Measurements from ENCODE around the gene ARL6IP4.
"Not testable (repeated sequence)": the region's sequence is repeated elsewhere in the genome, so short reads cannot be mapped to it uniquely, and the experiment has no call there.

The ARL6IP4 gene

DNA sequence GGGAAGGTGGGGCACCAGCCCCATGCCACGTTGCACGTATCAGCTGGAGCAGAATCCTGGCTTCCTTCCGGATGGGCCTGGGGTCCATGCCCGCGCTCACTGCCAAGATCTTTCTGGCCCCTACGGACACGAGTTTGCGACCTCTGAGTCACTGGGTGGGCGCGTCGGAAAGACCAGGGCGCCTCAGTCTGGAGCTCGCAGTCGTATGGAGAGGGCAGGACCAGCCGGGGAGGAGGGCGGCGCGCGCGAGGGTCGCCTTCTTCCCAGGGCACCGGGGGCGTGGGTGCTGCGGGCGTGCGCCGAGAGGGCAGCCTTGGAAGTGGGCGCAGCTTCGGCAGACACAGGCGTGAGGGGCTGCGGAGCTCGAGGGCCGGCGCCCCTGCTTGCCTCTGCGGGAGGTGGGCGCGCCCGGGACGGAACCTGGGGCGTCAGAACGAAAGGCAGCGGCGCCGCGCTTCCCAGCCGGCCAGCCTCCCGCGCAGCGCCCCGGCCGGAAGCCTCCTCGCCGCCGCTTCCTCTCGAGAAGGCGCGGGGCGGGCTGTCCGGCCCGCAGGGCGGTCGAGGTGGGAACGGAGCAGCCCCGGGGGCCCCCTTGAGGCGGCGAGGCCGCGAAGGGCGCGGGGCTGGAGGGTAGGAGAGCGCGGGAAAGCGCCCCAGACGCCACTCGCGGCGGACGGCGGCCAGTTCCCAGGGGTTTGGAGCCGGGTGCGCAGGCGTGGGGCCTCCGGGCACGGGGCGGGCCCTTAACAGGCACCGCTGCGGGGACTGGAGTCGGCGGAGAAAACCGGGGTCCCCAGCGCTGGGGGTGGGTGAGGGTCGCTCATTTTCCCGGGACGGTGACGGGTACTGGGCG, at the start of gene ARL6IP4:
TSS of gene ARL6IP4 (plus strand) at position 499 of the 853 bp plus-strand sequence. CDS start 459 bp downstream, outside the sequence.
- DNase-seq (ENCODE audit: low read depth in 3 of 3), result peak; percentile 29 to 60 (median 30)

DNA sequence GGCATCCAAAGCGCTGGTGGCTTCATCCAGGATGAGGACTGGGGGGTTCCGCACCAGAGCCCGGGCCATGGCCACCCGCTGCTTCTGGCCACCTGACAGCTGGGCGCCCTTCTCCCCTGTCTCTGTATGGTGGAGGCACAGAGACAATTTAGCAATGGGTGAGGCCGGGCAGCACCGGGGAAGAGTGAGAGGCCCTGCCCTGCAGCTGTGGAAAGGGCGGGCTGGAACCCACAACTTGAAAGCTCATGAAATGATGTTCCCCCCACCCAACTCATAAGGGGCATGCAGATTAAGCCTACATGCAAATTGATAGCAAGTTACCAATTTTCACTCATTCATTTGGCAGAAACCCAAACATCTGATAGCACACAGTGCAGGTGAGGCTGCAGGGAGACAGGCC, 48.3 kb upstream of the ARL6IP4 start:
- no peak for DNase-seq (ENCODE audit: low read depth in 3 of 3)

DNA sequence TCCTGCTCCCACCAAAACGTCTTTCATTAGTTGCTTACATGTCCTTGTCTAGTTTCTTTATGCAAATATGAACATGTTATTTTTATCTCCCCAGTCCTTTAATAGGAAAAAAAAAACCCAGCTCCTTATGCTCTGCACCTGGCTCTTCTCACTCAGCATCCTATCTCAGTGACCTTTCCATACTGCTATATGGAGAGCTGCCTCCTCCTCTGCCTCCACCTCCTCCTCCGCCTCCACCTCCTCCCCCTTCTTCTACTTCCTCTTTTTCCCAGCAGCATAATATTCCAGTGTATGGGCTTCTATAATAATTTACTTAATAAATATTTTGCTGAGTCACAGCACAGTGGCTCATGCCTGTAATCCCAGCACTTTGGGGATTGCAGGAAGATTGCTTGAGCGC, 45.8 kb upstream of the ARL6IP4 start:
- no peak for DNase-seq (ENCODE audit: low read depth in 3 of 3)

DNA sequence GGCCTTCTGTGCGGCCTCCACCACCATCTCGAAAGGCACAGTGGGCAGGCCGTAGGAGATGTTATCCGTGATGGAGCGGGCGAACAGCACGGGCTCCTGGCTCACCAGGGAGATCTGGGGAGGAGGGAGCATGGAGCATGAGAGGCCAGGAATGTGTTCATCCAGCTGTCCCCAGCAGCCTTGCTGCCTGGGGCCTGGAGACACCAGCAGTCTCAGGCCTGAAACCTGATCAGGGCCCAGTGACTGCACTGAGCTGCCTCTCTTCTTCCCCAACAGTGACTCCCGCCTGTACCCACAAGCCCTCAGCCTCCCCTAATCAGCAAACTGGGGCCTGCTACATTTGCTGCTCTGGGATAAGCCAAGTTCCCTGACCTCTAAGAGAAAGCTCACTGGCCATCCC, 45.2 kb upstream of the ARL6IP4 start:
- no peak for DNase-seq (ENCODE audit: low read depth in 3 of 3)

DNA sequence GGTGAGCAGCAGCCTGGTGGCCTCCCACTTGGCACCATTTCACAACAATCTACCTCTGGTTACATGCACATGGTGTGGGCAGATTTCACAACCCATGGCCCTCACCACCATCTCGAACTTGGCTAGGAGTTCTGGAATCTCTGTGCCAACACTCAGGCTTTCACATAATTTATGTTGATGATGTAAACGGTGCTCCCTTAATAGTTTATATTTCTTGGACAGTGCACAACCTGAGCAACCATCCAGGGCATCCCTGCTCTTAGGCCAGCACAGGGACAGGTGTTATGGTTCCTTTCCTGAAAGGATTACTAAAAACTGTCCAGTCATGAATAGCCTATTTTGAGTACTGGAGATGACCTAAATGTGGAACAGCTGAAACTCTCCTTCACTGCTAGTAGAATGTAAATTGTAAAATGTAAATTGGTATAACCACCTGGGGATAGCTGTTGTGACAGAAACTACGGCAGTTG, 42.8 kb upstream of the ARL6IP4 start:
- DNase-seq (ENCODE audit: low read depth in 3 of 3), result no peak

DNA sequence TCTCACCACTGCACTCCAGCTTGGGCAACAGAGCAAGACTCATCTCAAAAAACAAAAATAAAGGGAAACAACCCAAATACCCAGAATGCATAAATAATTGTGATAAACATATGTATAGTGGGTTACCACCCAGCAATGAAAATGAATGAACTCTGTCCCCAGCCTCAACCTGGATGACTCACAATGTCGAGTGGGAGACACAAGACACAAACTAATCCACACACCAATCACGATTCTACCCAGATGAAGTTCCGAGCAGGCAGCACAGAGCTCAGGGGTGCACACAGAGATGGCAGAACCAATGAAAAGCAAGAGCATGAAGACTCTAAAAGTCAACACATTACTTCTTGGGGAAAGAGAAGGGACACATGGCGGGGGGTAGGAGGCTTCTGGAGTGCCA, 41.4 kb upstream of the ARL6IP4 start:
- no peak for DNase-seq (ENCODE audit: low read depth in 3 of 3)

DNA sequence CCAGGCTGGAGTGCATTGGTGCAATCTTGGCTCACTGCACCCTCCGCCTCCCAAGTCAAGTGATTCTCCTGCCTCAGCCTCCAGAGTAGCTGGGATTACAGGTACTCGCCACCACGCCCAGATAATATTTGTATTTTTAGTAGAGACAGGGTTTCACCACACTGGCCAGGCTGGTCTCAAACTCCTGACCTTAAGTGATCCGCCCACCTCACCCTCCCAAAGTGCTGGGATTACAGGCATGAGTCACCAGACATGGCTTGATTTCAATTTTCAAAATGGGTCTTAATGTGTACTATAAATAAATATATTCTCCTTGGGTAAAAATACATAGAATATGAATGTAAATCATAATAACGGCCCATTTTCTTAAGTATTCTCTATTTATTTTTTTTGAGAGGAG, 39.1 kb upstream of the ARL6IP4 start:
- DNase-seq (ENCODE audit: low read depth in 3 of 3), result not testable (repeated sequence)

DNA sequence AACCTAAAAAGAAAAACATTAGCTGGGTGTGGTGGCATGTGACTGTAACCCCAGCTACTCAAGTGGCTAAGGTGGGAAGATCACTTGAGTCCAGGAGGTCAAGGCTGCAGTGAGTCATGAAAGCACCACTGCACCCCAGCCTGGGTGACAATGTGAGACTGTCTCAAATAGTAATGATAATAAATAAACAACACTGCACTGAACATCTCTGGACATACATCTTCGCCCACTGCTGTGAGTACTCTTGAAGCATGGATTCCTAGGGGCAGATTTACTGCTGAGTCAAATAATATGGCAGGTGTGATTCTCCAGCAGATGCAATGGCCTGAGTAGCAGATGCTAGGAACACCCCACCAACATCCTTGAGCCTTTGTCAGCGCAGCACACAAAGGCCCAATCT, 37.8 kb upstream of the ARL6IP4 start:
- DNase-seq (ENCODE audit: low read depth in 3 of 3), result no peak

DNA sequence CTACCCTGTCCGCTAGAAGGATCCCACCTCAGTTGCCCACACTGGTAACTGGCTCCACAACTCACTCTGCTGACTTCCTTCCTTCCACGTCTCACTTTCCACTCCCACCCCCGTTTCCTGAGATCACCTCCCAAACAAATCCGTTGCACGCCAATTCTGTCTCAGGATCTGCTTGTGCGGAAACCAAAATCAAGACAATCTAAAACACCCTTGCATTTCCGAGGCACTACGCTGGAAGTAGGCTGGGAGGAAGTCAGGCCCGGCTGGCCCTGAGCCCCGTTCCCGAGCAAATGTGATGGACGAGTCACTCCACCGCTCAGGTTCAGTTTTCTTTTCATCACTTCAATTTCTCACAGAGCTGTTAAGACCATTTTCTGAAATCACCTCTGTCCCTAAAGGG, 37.3 kb upstream of the ARL6IP4 start:
- DNase-seq (ENCODE audit: low read depth in 3 of 3), result no peak

DNA sequence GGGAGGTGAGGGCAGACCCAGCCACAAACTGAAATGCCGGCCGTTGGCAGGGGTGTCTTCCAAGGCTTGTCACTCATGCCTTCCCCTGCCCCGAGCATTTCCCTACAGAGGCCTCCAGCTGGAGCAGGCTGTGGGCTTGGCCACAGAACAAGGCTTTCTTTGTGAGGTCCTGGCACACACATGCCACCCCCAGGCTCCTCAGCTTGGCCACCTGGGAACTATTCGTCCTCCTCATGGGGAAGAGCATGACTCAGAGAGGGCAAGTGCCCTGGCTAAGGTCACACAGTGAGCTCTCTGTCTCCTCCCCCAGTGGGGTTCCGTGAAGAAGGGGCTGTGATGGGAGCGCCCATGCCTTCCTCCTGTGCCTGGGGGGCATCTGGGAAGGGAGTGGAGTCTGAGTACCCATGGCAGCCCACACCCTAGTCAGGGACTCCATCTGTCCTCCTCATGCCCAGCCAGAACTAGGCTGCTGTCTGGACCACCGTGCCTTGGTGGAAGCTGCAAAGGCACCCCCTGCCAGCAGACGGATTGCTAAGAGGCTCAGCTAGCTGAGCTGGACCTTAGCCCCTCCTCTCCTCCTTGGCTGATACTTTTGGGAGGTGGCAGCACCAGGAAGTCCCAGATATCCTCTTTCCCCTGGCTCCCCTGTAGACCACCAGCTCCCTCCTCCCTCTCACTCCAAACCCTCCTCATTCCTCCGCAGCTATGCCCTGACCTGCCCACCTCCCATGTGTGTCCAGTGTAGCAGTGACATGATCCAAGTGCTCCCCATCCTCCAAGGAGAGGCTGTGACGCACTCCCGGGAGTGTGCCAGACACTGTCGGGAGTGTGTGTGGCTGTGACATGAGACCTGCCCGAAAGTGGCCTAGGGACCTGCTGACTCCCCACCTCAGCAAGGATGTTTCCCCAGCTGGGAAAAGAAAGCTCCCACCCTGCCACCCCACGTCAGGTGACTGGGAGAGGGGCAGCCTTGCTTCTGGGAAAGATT, 35.6 kb upstream of the ARL6IP4 start:
- DNase-seq (ENCODE audit: low read depth in 3 of 3), result no peak

DNA sequence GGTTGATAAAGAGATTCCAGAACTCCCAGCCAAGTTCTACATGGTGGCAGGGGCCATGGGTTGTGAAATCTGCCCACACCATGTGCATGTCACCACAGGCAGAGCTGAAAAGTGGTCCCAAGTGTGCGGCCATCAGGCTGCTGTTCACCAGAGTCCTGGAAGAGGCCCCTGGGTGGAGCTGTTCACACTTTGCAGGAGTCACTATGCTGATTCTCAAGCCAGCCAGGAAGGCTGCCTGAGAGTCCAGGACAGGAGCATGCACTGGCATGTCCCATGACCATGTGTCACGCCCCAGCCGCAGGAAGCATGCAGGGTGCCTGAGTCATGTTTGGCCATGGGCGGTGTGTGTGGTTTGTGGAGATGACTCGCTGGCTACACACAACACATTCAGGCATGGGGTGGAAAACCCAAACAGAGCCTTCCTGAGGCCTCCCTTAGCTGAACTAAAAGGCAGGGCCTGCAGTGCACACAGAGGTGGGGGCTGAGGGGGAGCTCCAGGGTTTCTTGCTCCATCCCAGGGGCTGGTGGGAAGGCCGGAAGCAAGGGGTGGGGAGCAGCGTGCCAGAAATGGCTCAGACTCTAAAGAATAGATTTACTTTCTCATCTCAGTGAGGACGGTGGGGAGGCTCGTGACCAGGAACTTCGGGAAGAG, 33.7 kb upstream of the ARL6IP4 start:
- DNase-seq (ENCODE audit: low read depth in 3 of 3), result peak; percentile 36 to 65 (median 52)

DNA sequence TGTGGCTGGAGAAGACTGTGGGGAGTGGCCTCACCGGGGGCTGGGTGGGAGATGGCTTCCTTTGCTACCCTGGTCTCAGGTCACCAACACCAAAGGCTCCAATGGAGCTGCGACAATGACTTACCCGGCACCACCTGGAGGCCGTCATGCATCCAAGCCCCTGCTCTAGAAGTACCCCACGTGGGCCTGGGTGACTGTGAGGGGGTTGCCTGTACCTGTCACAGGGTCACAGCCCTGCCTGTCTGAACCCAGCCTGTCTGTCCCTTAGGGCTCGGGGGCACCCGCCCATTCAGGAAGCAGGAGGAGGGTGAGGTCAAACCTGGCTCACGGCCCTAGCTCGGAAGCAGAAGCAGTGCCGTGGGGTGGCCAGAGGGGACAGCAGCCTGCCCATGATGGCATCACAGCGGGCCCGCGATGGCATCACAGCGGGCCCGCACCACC, 33.1 kb upstream of the ARL6IP4 start:
- DNase-seq (ENCODE audit: low read depth in 3 of 3), result no peak

DNA sequence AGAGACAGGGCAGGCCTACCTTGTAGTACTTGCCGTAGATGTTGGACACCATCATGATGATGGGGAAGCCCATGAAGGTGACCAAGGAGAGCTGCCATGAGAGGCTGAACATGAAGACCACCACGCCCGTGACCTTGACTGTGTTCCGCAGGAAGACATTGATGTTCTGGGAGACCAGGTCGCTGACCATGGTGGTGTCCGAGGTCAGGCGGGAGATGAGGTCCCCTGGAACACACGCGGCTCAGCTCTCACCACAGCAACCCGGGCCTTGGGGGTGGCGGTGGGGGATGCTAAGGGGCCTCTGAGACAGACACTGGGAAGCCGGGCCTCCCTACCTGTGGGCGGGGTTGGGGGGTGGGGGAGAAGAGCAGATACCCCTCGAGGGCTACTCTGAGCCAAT, 31.9 kb upstream of the ARL6IP4 start:
- DNase-seq (ENCODE audit: low read depth in 3 of 3), result no peak

DNA sequence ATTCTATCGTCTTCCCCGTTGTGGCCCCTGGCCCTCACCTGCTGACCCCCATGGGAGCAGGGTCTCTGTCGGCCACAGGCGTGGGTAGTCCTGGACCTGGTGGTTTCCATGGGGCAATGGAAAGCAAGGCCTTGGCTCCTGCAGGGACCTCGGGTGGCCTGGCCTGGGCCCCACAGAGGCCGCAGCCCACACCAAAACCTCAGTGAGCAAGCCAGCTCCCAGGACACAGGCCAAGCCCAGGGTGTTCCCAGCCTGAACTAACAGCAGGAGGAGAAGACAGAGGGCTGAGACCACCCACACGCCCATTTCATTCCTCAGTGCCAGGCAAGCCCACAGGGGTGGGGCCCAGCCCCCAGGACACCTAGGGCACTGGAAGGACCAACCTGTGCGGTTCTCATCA, 31.1 kb upstream of the ARL6IP4 start:
- DNase-seq (ENCODE audit: low read depth in 3 of 3), result no peak

DNA sequence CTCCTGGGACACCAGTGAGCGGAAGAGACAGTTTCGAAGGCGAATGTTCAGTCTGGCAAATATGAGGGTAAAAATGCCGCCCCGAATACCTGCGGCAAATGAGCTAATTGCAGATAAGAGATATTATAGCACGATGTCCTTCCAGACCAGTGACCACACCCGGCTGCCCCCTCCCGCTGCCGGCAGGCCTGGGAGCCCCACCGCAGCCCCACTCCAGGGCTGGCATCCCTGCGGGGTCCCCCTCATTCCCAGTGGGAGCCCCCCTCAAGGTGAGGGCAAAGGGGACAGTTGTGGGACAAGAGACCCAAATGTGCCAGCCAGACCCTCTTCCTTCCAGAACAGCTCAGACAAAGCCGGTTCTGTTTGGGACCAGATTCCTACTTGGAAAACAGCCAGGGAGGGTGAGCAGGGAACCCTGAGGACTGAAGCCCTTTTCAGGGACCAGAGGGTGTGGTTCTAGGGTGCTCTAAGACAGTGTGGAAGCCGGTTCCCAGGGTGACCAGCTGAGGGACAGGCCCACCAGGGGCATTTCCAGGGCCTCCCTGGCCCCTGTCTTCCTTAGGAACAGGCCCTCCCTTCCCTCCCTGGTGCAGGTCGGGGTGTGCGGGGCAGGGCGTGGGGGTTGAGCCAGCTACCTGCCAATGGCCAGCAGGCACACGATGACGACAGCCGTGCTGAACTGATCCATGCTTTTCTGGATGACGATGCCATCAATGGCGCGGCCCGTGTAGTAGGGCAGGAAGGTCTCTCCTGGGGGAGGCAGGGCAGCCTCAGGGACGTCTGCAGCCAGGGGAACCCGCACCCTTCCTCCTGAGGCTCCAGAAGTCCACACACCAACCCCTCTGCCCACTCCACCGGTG, 30.4 kb upstream of the ARL6IP4 start:
- no peak for DNase-seq (ENCODE audit: low read depth in 3 of 3)

DNA sequence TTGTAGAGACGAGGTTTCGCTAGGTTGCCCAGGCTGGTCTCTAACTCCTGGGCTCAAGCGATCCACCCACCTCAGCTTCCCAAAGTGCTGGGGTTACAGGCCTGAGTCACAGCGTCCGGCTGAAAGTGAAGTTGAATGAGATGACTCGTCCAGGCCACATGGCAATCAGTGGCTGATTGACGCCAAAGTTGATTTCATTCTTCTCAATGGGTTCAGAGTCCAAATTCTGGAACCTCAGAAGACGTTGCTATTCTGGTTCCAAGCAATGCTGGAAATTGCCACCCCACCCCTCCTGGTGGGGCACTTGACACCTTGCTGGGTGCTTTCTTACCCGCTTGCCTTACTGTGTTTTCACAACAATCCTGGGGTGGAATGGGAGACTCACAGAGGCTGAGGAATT, 29.1 kb upstream of the ARL6IP4 start:
- no peak for DNase-seq (ENCODE audit: low read depth in 3 of 3)

DNA sequence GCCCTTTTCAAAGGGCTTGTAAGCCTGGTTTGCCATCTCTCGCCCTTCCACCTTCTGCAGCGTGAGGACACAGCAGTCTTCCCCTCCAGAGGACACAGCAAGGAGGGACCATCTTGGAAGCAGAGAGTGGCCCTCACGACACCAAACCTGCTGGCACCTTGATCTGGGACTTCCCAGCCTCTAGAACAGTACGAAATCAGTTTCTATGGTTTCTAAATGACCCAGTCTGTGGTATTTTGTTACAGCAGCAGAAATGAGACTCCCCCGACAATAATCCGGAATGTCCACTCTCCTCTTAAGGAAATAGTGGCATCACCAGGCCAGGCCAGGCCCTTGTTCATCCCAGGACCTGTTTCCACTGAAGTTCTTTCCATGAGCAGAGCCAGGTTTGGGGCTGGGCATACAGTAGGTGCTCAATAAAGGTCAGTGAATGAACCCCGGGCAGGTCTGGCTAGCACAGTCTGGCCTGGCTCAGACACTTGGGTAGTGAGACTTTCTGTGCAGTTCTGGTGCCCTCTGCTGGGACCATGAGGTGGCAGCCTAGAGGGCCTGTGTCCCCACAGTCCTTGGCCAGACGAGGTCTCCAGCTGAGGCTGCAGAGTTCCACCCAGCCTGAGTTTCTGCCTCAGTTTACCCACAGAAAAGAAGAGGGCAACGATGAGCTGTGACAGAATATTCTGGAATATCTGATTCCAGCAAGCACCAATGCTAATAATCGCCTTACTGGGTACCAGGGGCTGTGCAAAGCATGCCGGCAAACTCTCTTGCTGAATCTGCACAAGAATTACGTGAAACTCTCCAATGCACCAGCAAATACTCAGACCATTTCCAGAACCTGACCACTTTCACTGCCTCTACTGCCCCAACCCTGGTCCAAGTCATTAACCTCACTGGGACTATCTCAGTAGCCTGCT, 28.2 kb upstream of the ARL6IP4 start:
- DNase-seq (ENCODE audit: low read depth in 3 of 3), result peak; percentile 45 to 59 (median 57)

DNA sequence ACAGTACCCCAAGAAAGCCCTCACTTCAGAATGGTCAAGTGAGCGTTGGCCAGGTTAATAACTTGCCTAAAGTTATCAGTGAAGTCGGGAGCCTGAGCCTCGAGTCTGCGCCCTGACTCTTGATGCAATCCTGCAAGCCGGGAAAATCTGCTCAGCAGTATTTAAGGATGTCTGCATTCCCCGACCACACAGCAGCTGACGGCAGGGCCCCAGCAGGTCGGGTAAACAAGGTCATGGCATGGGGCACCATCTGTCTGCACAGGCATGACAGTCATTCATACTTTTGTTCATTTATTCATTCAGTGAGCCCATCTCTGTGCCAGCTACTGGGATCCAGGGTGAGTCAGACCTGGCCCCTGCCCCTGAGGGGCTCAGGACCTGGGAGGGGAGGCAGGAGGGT, 25.3 kb upstream of the ARL6IP4 start:
- DNase-seq (ENCODE audit: low read depth in 3 of 3), result no peak

DNA sequence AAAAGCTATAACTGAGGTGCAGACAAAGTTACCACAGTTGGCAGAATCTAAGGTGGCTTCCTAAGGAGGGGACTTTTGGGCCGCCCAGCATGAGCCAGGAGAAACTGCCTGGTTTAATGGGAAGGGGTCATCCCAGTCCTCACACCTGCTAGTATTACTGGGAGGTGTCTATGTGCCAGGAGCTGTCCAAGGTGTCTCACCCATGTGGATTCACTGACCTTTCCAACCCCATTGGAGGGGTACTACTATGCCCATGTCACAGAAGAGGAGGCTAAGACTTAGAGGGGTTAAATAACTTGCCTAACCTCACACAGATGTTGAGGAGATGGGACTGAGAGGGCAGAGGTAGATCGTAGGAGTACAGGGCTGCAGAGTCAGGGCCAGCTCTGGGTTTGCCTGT, 24.4 kb upstream of the ARL6IP4 start:
- DNase-seq (ENCODE audit: low read depth in 3 of 3), result no peak

All from stimulated activated CD4-positive, alpha-beta T cell treated with anti-CD3 and anti-CD28 coated beads, TNF-alpha, amount 100 ng/mL, for 4 hours (primary cell).